ENCODE data around the gene ANO10.

Gene ANO10

GRCh38 chr3:43373560-43373928 is 248.3 kb downstream of the ANO10 start:
- Histone ChIP-seq H3K79me2 (ENCODE audit: insufficient read depth, low read length) (no peaks in the 10 kb centered on the region), H3K36me3 (ENCODE audit: insufficient read depth, low read length) (no peaks in the 10 kb centered on the region), H3K4me2 (ENCODE audit: low read length) (no peak overlapping the region), H3K9ac (ENCODE audit: low read length) (no peak overlapping the region), H3K9me3 (ENCODE audit: low read length) (no peaks in the 10 kb centered on the region), H3K4me1 (ENCODE audit: insufficient read depth, low read length, severe bottlenecking) (no peaks in the 10 kb centered on the region), H3K4me3 (ENCODE audit: low read depth, low read length, poor library complexity, severe bottlenecking) (no peak overlapping the region), H3K9me2 (ENCODE audit: low read depth, low read length) (no peaks in the 10 kb centered on the region), H3F3A (ENCODE audit: insufficient read depth, low read length) (no peaks in the 10 kb centered on the region), H3K27me3 (ENCODE audit: insufficient read depth, low read length) (no peaks in the 10 kb centered on the region), H2AFZ (ENCODE audit: low read length) (no peak overlapping the region), H4K20me1 (ENCODE audit: insufficient read depth, low read length) (no peaks in the 10 kb centered on the region), H3K27ac (ENCODE audit: low read depth, low read length, poor library complexity, severe bottlenecking) (no peak overlapping the region)
- TF ChIP-seq EZH2 (IDR thresholded peaks at IDR 0.05; ENCODE audit: borderline replicate concordance, low read length) (no peak), CTCF (IDR thresholded peaks at IDR 0.05; ENCODE audit: low read length) (no peak)

- Histone ChIP-seq H3K9me3 (ENCODE audit: low read length) (no peaks in the 10 kb centered on the region), H3K4me1 (ENCODE audit: insufficient read depth, low read length, severe bottlenecking) (no peaks in the 10 kb centered on the region), H3K9ac (ENCODE audit: low read length) (no peak overlapping the region), H3K79me2 (ENCODE audit: insufficient read depth, low read length) (no peaks in the 10 kb centered on the region), H3K9me2 (ENCODE audit: low read depth, low read length) (no peaks in the 10 kb centered on the region), H3K4me3 (ENCODE audit: low read depth, low read length, poor library complexity, severe bottlenecking) (no peak overlapping the region), H3K4me2 (ENCODE audit: low read length) (no peak overlapping the region), H4K20me1 (ENCODE audit: insufficient read depth, low read length) (no peaks in the 10 kb centered on the region), H3K27ac (ENCODE audit: low read depth, low read length, poor library complexity, severe bottlenecking) (no peak overlapping the region), H3F3A (ENCODE audit: insufficient read depth, low read length) (no peaks in the 10 kb centered on the region), H3K36me3 (ENCODE audit: insufficient read depth, low read length) (no peaks in the 10 kb centered on the region), H3K27me3 (ENCODE audit: insufficient read depth, low read length) (no peaks in the 10 kb centered on the region), H2AFZ (ENCODE audit: low read length) (no peak overlapping the region)
- TF ChIP-seq EZH2 (IDR thresholded peaks at IDR 0.05; ENCODE audit: borderline replicate concordance, low read length), result no peak
- no peak for TF ChIP-seq CTCF (IDR thresholded peaks at IDR 0.05; ENCODE audit: low read length)
Measured at GRCh38 chr3:43372809-43373559, 248.8 kb downstream of the ANO10 start.

- TF ChIP-seq EZH2 (IDR thresholded peaks at IDR 0.05; ENCODE audit: borderline replicate concordance, low read length), result no peak
- TF ChIP-seq CTCF (IDR thresholded peaks at IDR 0.05; ENCODE audit: low read length), result no peak
- Histone ChIP-seq H4K20me1 (ENCODE audit: insufficient read depth, low read length) (no peaks in the 10 kb centered on the region), H3K4me3 (ENCODE audit: low read depth, low read length, poor library complexity, severe bottlenecking) (no peak overlapping the region), H3K27ac (ENCODE audit: low read depth, low read length, poor library complexity, severe bottlenecking) (no peak overlapping the region), H3F3A (ENCODE audit: insufficient read depth, low read length) (no peaks in the 10 kb centered on the region), H3K4me2 (ENCODE audit: low read length) (no peak overlapping the region), H3K9me2 (ENCODE audit: low read depth, low read length) (no peaks in the 10 kb centered on the region), H3K36me3 (ENCODE audit: insufficient read depth, low read length) (no peaks in the 10 kb centered on the region), H3K9me3 (ENCODE audit: low read length) (no peaks in the 10 kb centered on the region), H3K9ac (ENCODE audit: low read length) (no peak overlapping the region), H3K79me2 (ENCODE audit: insufficient read depth, low read length) (no peaks in the 10 kb centered on the region), H2AFZ (ENCODE audit: low read length) (no peak overlapping the region), H3K27me3 (ENCODE audit: insufficient read depth, low read length) (no peaks in the 10 kb centered on the region), H3K4me1 (ENCODE audit: insufficient read depth, low read length, severe bottlenecking) (no peaks in the 10 kb centered on the region)
Measured at GRCh38 chr3:43372007-43372740, 249.6 kb downstream of the ANO10 start.

Data from OCI-LY1 (cell line).